ENCODE measurements around the gene BANP.
"Not testable (repeated sequence)": the region's sequence is repeated elsewhere in the genome, so short reads cannot be mapped to it uniquely, and the experiment has no call there.

Gene BANP

DNA sequence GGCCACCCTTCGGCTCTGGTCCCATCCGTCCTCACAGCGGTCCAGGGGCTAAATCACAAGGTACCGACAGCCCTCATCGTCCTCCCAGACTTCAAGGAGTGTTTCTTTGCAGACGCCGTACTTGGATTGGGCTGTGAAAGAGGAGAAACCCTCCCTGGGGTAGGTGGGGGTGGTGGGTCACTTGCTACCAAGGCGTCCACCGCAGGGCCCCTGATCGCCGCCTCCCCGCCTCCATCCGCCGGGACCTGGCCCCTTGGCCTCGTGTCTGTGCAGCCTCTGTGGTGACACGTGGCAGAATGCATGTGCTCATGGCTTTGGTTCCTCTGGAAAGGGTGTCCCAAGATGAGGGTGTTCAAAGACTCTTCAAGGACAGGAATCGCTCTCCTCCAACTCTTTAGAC lies 151.4 kb downstream of the BANP start:
- no peak for DNase-seq (ENCODE audit: low spot score)

DNA sequence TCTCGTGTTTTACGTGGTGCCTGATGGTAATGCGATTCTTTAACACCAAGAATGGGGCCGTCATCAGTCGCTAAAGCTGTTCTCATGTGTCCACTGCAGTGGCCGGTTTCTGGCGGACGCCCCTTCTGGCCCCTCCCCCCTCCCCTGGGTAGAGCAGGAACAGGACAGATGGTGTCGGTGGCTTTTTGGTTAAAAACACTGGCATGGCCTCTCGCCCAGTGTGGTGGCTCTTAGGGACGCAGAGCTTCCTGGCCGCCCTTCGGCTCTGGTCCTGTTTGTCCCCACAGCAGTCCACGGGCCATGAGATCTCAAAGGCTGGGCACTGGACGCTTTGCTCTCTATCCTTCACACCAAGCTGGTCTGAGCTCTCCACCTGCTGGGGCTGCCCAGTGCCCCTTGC lies 151.8 kb downstream of the BANP start:
- DNase-seq (ENCODE audit: low spot score): no peak

GRCh38 chr16:88103581-88104188 lies 152.5 kb downstream of the BANP start:
- no peak for DNase-seq (ENCODE audit: low spot score)

GRCh38 chr16:88104363-88104762 lies 153.1 kb downstream of the BANP start:
- DNase-seq (ENCODE audit: low spot score): not testable (repeated sequence)

DNA sequence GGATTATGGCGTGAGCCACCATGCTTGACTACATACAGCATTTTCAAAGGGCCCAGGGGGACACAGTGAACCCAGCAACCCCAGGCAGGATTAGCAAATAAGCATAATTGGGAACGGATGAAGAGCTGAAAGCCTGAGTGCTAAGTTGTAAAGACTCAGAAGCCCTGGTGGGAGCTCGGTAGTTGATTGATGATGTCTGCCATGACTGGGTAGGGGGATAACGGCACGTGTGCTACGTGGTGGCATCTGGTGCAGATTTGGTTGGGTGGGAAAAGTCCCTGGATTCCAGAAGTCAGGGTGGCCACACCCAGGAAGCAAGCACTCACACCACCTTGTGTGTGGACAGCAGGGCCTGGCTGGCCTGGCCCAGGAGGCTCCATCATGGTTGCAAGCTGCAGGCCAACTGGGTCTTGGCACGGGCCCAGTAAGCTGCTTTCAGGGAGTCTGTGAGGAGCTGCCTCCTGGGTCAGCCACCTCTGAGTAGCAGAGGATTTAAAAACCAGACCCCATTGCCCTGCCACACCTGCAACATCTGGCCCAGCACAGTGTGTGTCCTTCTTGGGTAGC lies 154.4 kb downstream of the BANP start:
- not testable (repeated sequence) for DNase-seq (ENCODE audit: low spot score)

- DNase-seq (ENCODE audit: low spot score): not testable (repeated sequence)
These were observed 155.3 kb downstream of the BANP start for GRCh38 chr16:88106566-88106965.

- DNase-seq (ENCODE audit: low spot score): no peak
These were observed 157.5 kb downstream of the BANP start for GRCh38 chr16:88108762-88109161.

DNA sequence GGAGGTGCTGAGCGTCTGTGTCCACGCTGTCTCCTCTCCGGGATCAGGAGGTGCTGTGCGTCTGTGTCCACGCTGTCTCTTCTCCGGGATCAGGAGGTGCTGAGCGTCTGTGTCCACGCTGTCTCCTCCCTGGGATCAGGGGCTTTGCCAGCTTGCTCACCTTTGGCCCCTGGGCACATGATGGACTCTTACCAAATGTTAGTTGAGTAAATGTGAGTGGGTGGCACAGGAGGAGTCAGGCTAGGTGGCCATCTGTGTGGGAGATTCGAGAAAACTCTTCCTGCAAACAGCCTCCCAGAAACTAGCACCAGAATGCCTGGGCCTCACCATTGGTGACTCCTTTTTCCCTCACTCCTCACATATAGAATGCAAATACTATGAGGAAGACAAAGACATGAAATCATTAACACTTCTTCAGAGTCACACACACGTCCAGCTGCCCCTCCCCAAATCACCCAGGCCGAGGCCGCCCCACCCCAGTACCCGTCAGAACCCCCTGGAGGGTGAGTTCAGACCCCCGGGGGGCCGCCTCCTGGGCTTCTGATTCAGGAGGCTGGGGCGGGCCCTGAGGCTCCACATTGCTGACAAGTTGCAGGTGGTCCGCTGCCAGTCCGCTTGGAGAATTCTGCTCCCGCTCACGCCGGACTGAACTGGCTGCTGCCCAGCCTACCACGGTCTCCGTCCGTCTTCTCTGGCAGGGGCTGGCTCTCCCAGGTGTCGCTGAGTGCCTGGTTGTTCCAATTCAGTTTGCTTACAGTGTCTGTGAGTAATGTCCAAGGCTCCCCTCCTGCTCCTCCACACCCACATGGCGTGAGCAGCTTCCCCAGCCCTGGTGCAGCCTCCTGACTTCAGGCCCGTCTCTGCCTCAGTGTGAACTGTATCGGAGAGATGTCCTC lies 158.7 kb downstream of the BANP start:
- not testable (repeated sequence) for DNase-seq (ENCODE audit: low spot score)

- not testable (repeated sequence) for DNase-seq (ENCODE audit: low spot score)
These were observed 159.8 kb downstream of the BANP start for GRCh38 chr16:88110875-88111494.

- not testable (repeated sequence) for DNase-seq (ENCODE audit: low spot score)
These were observed 160.7 kb downstream of the BANP start for GRCh38 chr16:88111976-88112375.

- no peak for DNase-seq (ENCODE audit: low spot score)
These were observed 162.4 kb downstream of the BANP start for GRCh38 chr16:88113545-88114045.

GRCh38 chr16:88114541-88115228 lies 163.5 kb downstream of the BANP start:
- not testable (repeated sequence) for DNase-seq (ENCODE audit: low spot score)

- DNase-seq (ENCODE audit: low spot score): no peak
These were observed 164.9 kb downstream of the BANP start for GRCh38 chr16:88116121-88116520.

- DNase-seq (ENCODE audit: low spot score): no peak
These were observed 166.2 kb downstream of the BANP start for GRCh38 chr16:88117476-88117868.

DNA sequence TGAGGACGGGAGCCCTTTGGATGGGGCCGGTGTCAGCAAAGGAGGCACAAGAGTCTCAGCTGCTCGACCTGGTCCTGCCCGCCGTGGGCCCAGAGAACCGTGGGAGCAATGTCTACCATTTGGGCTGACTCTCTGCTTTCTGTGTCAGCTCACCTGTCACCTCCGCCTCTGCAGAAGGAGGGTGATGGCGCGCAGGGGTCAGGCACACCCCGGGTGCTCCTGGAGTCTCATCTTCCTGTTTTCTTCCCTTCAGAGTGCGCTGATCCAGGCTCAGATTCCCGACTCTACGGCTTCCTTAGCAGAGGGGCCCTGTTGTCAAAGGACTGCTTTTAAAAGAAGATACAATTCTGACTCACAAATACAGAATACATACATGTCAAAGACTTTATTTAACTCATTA lies 167.1 kb downstream of the BANP start:
- no peak for DNase-seq (ENCODE audit: low spot score)

DNA sequence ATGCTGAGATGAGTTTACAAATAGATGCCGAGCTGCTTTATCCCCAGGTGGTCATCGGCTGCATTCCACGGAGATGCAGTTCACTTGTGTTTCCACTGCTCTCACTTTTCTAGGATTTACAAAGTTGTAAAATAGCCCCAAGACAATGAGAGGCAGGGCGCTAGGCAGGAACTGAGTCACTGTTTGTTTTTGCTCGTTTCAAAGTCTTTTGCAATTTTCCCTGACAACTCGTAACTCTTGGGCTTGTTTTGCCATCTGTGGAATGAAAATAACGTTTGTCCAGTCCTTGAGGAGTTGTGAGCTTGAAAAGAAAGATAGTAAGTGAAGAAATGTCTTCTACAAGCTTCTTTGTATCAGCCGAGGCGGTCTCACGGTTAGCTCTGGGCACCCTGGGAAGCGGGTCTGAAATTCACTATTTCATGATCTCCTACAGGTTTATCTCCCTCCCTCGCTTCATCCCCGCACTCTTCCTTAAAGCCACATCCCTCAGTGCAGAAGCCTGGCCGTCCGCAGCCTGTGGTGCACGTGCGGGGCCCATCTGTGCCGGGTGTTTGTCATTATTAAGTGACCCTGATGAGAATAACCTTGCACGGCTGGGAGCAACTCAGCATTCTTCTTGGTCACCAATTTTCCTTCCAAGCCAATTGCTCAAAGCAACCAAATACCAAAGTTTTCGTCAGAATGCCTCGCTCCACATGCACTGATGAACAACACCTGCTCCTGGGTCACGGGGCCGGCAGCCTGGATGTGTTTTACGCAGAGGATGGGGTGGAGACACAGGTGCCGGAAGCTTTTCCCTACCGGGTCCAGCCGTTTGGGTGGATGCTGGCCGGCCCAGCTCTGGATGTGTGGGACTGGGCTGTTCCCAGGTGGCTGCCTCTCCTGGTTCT lies 167.9 kb downstream of the BANP start:
- not testable (repeated sequence) for DNase-seq (ENCODE audit: low spot score)

- DNase-seq (ENCODE audit: low spot score): not testable (repeated sequence)
These were observed 168.9 kb downstream of the BANP start for GRCh38 chr16:88119881-88120751.

GRCh38 chr16:88120812-88121211 lies 169.6 kb downstream of the BANP start:
- DNase-seq (ENCODE audit: low spot score): no peak

DNA sequence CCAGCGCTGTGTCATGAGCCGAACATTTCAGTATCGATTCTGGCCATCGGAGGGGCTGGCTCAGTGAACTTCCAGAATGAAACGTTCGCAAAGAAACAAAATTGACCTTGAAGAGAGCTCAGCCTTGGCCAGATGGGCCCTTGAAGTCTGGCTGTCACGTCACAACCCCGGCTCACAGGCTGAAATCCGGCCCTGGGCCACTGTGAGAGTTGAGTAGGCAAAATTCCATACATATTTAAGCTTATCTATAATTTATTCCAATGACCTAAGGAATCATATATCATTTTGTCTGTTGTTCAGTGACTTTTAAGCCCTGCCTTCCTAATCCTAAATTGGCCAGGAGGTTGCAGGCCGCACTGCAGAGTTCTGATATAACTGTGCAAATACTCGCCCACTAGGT lies 170.2 kb downstream of the BANP start:
- DNase-seq (ENCODE audit: low spot score): not testable (repeated sequence)
